ENCODE data around the gene PKD2L1. TPM values are rescaled to one million over a fixed set of nuclear protein-coding genes. Genes with fewer than 3 reads are reported as not detected.

PKD2L1 gene
- total RNA-seq, 4 donors from 2014 or later: 0.14 to 1.9 TPM; not detected in 2

GRCh38 chr10:100239851-100240250 is 90.2 kb downstream of the PKD2L1 start:
- 91% methylated on average over 3 of the region's 3 CpGs for WGBS, 2 donors (ENCODE audit: low coverage in 1 of 2)
- no peaks in the 10 kb centered on the region for H3K27me3 ChIP-seq
- in situ Hi-C loops (cut with MboI; ENCODE audit: low pct_ligation_motif_present in 1 of 4, low pct_unique_long_range_greater_than_20kb in 1 of 4, low sequenced_read_pairs in 3 of 4) (no loop called here), intact Hi-C loops (cut with DNase I; ENCODE audit: low total_unique reads) (no loop called here)
- no peaks in the 10 kb centered on the region for H3K4me1 ChIP-seq
- H3K9me3 ChIP-seq: no peaks in the 10 kb centered on the region
- H3K27ac ChIP-seq: no peak overlapping the region
- peaks cover 0 to 39% (median 19%) of the 10 kb centered on the region in 4 donors for H3K36me3 ChIP-seq
- H3K4me3 ChIP-seq: no peak overlapping the region
- no peak for DNase-seq
- TF ChIP-seq POLR2AphosphoS5 (IDR thresholded peaks at IDR 0.05) (no peak), POLR2A (IDR thresholded peaks at IDR 0.05) (no peak), EP300 (IDR thresholded peaks at IDR 0.05; ENCODE audit: low read depth) (no peak)
- TF ChIP-seq, protein P1, sequence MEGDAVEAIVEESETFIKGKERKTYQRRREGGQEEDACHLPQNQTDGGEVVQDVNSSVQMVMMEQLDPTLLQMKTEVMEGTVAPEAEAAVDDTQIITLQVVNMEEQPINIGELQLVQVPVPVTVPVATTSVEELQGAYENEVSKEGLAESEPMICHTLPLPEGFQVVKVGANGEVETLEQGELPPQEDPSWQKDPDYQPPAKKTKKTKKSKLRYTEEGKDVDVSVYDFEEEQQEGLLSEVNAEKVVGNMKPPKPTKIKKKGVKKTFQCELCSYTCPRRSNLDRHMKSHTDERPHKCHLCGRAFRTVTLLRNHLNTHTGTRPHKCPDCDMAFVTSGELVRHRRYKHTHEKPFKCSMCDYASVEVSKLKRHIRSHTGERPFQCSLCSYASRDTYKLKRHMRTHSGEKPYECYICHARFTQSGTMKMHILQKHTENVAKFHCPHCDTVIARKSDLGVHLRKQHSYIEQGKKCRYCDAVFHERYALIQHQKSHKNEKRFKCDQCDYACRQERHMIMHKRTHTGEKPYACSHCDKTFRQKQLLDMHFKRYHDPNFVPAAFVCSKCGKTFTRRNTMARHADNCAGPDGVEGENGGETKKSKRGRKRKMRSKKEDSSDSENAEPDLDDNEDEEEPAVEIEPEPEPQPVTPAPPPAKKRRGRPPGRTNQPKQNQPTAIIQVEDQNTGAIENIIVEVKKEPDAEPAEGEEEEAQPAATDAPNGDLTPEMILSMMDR (IDR thresholded peaks at IDR 0.05): no peak

DNA sequence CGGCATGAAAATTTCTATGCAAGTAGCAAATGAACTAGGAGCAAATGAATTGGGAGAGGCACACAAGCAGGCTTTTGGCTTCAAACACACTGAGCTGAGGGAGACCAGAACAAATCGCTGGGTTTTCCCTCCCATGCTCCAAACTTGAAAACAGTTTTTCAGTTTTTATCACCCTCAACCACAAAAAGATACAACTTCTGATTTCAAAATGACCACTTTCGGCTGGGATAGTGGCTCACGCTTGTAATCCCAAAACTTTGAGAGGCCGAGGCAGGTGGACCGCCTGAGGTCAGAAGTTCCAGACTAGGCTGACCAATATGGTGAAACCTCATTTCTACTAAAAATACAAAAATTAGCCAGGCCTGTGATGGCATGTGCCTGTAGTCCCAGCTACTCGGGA is 91.6 kb downstream of the PKD2L1 start:
- TF ChIP-seq POLR2AphosphoS5 (IDR thresholded peaks at IDR 0.05): no peak
- TF ChIP-seq, protein P1 (IDR thresholded peaks at IDR 0.05): no peak
- TF ChIP-seq EP300 (IDR thresholded peaks at IDR 0.05; ENCODE audit: low read depth): no peak
- TF ChIP-seq POLR2A (IDR thresholded peaks at IDR 0.05): no peak
- WGBS, 2 donors (ENCODE audit: low coverage in 1 of 2): 80 to 94% methylated on average over 5 to 7 of the region's 7 CpGs
- Histone ChIP-seq H3K27me3 (no peaks in the 10 kb centered on the region), H3K27ac (no peak overlapping the region), H3K4me1 (no peaks in the 10 kb centered on the region), H3K4me3 (no peak overlapping the region), H3K9me3 (no peaks in the 10 kb centered on the region), H3K36me3 (peaks cover 0 to 43% (median 18%) of the 10 kb centered on the region in 4 donors)
- intact Hi-C loops (cut with DNase I; ENCODE audit: low total_unique reads) (no loop called here), in situ Hi-C loops (cut with MboI; ENCODE audit: low pct_ligation_motif_present in 1 of 4, low pct_unique_long_range_greater_than_20kb in 1 of 4, low sequenced_read_pairs in 3 of 4) (no loop called here)
- no peak for DNase-seq

Small RNA genes within 50 kb of the gene (small RNA-seq; reads per million reads assigned to genes)
- 0 reads per million in 4 donors for gene RNU6-422P

Other genes starting within 250 kb of the PKD2L1 start
- gene CPN1, start 248.4 kb downstream of the PKD2L1 start, total RNA-seq: not detected
- 10 to 100 TPM; 21.7 to 41.0 (median 39.6) TPM for gene ERLIN1, start 144.2 kb downstream of the PKD2L1 start, total RNA-seq
- gene CHUK, start 100.6 kb downstream of the PKD2L1 start, total RNA-seq: 10 to 100 TPM; 16.5 to 22.2 (median 18.8) TPM
- 10 to 100 TPM in 3 of 4 donors, 1 to 10 TPM in 1; 2.2 to 15.2 (median 13.0) TPM for gene CWF19L1, start 62.6 kb downstream of the PKD2L1 start, total RNA-seq
- 10 to 100 TPM in 2 of 4 donors, 1 to 10 TPM in 1, not detected in 1; 1.1 to 20.3 (median 13.4) TPM for gene BLOC1S2, start 43.5 kb downstream of the PKD2L1 start, total RNA-seq
- gene SCD, start 17.0 kb upstream of the PKD2L1 start, total RNA-seq: 10 to 100 TPM in 3 of 4 donors, 1 to 10 TPM in 1; 9.2 to 62.1 (median 21.8) TPM
- gene WNT8B, start 132.8 kb upstream of the PKD2L1 start, total RNA-seq: not detected
- gene SEC31B, start 189.6 kb upstream of the PKD2L1 start, total RNA-seq: 10 to 100 TPM; 14.1 to 32.8 (median 24.1) TPM
- 100 to 1,000 TPM in 3 of 4 donors, 10 to 100 TPM in 1; 70.3 to 265 (median 137) TPM for gene NDUFB8, start 199.6 kb upstream of the PKD2L1 start, total RNA-seq
- 10 to 100 TPM; 12.8 to 47.2 (median 21.7) TPM for gene HIF1AN, start 205.7 kb upstream of the PKD2L1 start, total RNA-seq